Fibroblast of upper back skin (primary cell): Measurements from ENCODE around the gene GALNT16.

Experiments used
- DNase-seq: peaks from one replicate; pipeline ENCODE4 v3.0.0-alpha.2; 2013

GALNT16 gene

DNA sequence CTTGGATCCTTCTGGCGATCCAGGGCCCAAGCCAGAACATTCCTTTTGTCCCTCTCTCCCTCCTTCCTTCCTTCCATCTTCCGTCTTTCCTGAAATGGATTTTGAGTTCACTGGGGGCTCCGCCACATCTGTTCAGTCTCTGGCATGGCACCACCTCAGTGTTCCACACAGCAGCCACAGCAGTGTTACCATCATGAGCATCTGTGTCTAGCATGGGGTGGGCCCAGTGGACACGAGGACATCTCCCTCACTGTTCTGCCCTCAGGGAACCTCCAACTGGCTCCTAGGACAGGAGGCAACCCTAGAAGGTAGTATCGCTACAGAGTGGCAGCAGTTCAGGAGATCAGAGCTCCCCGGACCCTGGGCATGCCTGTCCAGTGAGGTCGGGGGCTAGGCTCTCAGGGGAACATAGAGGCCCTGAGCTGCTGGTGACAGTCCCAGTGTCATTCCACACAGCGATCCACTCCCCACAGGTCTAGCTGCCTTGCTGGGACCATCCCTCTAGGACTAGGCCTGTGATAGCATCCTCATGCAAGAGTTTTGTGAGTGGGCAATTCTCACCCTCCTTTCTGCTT, 59.0 kb downstream of the GALNT16 start:
- no peak for DNase-seq

DNA sequence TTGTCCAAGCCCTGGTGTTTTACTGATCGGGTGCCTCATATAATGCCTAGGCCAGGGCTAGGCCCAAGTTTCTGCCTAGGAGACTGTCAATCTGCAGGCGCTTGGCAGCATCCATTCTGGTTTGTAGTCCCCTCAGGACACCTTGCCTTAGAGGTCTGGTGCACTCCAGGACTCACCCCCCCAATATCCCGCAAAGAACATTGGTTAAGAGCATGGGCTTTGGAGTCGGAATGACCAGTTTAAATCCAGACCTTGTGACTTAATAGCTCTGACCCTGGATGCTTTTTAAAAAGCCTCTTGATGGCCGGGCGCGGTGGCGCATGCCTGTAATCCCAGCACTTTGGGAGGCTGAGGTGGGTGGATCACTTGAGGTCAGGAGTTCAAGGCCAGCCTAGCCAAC, 60.0 kb downstream of the GALNT16 start:
- DNase-seq: no peak

DNA sequence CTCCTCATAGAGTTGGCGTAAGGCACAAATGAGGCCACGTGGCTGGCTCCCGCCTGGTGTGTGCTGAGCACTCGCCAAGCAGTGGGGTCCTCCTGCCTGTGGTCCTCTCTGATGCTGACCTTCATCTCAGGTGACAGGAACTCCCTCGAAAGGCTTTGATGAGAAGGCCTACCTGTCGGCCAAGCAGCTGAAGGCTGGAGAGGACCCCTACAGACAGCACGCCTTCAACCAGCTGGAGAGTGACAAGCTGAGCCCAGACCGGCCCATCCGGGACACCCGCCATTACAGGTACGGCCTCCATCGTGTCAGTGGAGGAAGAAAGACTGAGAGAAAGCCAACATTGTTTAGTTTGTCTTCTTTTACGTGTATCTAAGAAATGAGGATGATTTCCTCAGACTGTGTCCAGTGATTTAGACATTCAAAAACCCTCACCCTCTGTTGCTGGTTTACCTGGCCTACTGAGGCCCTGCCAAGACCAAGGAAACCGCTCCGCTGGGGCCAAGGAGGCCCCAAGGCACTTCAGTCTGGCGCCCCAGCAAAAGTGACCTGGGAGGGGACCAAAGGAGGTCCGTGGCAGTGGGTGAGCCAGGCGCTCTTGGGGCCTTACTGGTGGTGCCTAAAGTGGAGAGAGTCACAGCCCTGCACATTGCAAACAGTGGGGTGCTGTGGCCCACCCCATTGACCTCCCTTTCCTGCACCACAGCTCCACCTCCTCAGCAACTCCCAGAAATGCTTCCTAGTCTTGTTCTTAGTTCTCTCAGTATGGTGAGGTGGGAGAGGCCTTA, 60.8 kb downstream of the GALNT16 start:
- DNase-seq: no peak

DNA sequence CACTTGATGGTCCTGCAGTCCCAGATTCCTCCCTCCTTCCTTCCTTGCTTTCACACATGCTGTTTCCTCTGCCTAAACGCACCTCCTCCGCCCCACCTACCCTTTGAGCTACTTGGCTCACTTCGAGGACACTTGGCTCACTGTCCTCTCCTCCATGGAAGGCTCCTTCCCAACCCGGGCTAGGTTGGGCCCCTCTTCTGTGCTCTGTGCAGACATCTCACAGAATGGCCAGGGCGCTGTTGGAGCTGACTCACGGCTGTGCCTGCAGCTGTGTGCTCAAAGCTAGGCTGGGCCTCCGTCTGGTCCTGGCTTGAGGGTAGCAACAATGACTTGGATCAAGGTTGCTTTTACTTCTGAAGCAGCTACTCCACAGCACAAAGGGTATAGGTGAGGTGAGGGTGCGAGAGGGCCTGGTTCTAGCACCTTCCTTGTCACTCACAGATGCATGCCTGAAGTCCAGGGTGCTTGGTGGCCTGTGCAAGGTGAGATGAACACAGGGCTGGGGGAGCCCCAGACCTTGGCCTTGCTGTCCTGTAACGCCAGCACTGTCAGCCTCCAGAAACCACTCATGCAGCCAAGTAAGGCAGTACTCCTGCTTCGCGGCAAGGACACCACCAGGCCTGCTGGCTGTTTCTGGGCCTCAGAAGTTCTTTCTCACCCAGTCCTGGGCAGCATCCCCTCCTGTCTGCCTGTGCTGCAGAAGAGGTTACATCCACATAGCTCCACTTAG, 61.8 kb downstream of the GALNT16 start:
- DNase-seq: no peak

DNA sequence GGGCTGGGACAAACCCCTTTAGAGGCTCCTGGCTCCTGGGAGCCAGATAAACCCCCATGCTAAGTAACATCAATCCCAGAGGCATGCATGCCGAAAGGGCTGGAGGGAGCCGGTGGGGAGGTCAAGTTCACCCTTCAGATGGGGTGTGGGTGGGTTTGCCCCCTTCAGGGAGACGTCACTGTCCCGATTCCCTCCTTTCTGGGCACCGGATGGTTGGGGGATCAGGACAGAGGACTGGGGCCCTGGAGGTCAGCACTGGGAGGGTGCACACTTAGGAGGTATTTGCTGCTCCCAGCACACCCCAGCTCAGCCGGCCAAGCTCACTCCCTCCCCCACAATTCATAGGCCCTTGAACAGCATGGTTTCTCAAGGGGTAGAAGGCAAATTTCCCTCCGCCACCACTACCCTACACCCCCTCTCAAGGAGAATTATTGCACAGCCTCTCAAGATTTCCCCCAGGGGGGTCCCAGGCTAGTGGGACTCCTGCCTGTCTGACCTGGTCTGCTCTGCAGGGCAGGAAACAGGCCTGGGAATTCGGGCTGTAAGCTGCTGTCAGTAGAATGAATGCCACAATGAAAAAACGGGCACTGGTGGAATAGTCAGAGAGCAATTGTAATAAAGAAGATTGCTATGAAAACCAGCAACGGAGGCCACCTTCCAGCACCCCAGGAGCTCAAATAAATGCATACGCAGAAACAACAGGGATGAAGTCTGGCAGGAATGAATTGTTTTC, 63.5 kb downstream of the GALNT16 start:
- DNase-seq: no peak

DNA sequence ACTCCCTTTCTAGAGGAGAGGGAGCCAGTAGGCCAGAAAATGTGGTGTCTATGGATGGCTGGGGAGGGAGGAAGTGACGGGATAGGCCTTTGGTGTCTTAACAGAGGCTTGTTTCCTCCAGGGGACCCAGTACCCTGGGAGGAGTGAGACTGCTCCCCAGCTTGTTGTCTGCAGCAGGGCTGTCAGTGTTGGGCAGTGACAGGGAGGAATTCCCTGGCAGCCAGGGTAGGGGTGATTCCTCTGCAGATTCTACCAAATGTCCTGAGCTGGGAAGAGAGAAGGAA, 64.0 kb downstream of the GALNT16 start:
- no peak for DNase-seq

DNA sequence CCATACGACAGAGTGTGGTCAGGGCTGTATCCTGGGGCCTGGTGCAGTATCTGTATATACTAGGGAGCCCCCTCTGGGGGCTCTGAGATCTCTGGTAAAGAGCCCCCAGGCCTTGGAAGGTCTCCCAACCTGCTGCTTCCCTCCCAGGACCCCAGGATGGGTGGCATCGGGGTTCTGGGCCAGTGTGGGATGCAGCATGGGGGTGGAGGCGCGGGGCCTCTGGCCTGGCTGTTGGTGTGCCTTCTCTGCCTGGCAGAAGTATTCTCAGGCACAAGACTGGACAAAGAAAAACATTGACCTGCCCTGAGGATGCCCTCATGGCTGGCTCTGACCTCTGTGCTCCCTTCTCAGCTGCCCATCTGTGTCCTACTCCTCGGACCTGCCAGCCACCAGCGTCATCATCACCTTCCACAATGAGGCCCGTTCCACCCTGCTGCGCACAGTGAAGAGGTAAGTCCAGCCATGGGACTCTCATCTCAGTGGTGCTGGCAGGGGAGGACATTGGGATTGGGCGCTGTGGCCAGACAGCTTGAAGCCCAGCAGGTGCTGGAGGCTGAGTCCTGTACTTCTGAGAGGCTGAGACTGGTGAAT, 64.5 kb downstream of the GALNT16 start:
- DNase-seq: no peak

DNA sequence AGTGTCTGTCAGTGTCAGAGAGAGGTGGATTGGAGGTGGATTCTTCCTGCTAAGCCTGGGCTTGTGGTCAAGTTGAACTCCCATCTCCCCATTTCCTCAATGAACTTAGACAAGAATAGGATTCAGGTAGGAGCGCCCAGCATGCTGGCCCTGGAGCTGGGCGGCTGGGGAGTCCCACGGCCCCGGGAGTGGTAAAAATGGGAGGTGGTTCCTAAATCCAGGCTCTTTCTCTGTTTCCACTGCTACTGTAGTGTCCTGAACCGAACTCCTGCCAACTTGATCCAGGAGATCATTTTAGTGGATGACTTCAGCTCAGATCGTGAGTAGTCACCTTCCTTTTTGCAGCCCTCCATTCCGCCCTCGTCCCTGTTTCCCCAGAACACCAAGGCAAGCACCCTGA, 65.1 kb downstream of the GALNT16 start:
- DNase-seq: no peak

DNA sequence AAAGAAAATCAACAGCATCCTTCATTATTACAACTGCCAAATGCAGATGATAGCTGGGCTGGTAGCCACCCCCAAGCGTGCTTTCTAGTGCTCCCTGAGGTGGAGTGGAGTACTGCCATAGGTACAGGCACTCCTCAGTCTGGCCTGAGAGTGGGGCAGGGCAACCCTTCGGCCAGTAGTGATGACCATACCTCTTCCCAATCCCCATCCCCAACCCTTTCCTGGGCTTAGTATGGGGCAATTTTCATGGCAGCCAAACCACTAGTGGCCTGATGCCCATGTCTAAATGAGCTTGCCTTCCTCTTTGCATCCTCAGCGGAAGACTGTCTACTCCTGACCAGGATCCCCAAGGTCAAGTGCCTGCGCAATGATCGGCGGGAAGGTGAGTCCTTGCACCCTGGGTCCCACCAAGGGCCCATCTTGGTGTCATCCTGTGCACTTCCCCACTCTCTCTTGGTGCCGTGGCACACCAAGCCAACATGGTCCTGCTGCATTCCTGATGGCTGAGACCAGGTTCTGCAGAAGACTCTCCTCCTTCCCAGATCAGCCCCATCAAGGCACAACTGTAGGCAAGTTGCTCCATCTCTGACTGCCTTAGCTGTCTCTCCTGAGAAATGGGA, 65.8 kb downstream of the GALNT16 start:
- DNase-seq: no peak

DNA sequence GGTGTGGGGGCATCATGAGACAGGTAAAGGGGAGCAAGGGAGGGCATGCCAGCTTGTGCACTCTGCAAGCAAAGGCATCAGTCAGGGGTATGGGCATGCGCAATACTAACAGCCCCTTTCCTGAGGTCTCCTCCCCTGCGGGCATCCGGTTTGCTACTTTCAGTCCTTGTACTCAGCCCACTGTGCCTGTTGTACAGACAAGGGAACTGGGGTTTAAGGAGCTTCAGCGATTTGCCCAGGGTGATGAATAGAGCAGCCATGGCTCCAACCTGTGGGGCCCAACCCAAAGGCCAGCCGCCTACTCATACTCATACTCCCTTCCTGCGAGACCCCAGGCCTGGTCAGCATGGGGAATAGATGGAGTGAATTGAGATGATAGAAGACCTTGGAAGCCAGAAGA, 66.7 kb downstream of the GALNT16 start:
- no peak for DNase-seq

DNA sequence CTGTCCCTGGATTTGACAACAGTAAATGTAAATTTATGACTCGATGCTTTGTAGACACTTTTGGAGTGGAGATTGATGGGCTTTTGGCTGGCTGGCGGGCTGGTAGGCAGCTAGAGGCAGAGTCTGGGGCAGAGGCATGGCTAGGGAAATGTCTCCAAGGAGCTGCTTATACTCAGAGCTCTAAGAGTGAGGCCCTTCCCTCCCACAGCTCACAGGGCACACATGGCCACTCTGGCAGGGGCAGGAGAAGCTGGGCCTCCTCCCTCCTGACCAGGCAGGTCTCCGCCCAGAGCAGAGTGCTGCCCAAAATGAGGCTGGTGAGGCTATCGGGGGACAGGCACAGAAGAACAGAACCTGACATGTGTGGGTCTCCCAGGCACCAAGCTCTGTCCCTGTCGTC, 67.5 kb downstream of the GALNT16 start:
- no peak for DNase-seq

DNA sequence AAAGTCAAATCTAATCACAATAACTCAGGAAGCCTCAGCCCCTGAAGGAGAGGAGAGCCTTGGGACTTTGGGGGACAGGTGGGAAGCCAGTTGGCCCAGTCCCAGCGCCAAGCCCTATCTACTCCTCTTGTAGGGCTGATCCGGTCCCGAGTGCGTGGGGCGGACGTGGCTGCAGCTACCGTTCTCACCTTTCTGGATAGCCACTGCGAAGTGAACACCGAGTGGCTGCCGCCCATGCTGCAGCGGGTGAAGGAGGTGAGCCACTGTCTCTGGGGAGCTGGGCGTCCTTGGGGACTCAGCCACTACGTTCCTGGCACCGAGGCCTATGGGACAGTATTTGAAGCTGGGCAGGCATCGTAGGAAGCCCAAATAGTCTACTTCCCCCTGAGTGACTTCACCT, 68.4 kb downstream of the GALNT16 start:
- no peak for DNase-seq

DNA sequence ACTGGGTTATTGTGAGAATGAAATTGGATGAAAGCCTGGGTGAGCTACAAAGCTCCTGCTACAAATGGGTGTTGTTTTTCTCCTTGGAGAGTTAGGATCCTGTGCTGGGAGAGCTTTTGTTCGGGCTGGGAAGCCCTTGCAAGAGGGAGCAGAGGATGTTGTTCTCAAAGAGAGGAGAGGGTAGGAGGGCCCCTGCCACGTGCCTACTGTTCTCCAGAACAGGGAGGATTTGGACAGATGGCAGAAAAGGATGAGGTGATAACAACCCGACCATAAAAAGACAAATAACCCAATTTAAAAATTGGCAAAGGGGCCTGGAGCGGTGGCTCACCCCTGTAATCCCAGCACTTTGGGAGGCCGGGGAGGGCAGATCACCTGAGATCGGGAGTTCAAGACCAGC, 68.8 kb downstream of the GALNT16 start:
- DNase-seq: no peak

DNA sequence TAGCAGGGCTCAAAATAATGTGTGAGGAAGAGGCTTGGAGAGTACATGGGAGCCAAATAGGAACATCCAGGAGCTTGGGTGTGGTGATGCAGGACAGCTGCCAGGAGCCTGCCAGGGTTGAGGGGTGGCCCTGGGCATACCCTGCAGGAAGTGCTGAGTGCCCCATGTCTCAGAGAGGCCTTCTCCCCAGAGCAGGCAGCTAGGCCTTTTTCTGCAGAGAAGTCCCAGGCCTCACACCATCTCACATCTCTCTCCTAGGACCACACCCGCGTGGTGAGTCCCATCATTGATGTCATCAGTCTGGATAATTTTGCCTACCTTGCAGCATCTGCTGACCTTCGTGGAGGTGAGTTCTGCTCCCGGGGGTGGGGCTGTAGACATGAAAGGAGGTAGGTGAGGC, 71.2 kb downstream of the GALNT16 start:
- no peak for DNase-seq

DNA sequence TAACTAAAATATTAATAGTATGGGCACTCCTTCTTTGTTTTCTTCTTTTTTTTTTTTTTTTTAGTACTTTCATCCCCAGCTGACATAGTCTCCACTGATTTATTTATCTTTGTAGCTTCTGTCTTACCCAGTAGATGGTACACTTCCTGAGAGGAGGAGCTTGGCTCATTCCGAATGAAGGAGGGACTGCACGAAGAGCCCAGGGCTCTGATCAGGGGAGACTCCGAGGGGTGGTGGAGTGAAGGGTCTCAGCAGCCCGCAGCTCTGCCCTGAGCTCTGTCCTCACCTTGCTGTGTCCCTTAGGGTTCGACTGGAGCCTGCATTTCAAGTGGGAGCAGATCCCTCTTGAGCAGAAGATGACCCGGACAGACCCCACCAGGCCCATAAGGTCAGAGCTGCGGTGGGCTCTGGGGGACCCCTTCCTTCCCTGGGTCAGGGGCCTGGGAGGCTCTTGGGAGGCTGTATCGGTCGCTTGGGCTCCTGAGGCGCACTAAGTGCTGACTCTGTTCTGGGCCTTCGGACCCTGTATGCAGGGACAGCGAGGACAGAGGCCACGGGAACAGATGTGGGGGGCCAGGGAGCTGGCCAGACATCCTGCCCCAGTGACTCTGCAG, 72.9 kb downstream of the GALNT16 start:
- DNase-seq: no peak

DNA sequence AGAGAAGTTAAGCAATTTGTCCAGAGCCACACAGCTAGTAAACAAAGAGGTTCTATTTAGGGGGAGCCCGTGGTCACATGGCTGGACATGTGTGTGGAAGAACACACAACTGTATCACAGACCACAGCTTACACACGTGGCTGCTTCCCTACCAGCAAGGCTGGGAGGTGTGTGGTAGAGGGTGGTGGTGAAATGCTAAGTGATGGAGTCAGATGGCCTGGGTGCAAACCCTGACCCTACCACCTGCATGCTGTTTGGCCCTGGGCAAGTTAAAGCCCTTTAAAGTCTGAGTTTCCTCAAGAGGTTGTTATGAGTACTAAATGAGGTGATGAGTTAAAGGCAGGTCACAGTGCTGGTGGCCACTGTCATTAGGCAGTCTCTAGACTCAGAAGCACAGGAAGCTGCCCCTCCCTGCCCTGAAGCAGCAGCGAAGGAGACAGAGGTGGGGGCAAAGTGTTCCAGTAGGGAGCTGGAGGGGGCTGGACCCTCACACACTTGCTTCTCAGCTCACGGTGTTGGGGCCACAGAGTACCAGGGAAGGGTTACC, 73.9 kb downstream of the GALNT16 start:
- no peak for DNase-seq

DNA sequence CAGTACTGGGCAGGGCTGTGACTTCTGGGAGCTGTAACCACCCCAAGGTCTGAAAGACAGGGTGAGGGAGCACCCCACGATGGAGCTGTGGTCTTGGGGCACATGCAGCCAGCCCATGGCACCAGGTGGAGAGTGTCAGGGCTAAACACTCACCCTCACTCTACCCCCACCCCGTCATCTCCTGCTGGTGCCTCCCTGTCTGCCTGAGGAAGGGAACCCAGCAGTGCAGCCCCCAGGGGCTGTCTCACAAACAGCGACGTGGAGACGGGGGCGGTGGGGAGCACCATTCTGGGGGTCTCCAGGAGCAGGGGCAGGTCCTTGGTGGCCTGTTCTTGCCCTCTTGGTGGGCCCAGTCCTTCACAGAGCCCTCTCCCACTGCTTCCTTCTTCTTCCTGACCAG, 74.6 kb downstream of the GALNT16 start:
- DNase-seq: no peak

DNA sequence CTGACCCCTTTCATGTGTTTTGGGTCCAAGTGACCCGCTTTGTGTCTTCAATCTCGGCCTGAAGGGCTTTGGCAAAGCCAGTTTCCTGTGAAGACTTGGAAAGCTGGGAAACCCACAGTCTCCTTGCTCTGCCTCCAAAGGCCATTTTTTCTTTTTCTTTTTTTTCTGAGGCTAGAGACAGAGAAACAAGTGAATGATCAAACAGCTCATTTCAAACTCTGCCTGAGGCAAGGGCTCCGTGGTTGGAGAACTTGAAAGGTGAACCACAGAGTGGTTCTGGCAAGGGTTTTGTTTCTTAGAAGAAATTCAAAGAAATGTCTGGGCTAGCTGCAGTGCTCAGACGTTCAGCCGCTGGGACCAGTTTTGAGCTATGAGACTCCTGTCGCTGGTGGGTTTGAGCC, 75.4 kb downstream of the GALNT16 start:
- DNase-seq: peak; percentile 4

DNA sequence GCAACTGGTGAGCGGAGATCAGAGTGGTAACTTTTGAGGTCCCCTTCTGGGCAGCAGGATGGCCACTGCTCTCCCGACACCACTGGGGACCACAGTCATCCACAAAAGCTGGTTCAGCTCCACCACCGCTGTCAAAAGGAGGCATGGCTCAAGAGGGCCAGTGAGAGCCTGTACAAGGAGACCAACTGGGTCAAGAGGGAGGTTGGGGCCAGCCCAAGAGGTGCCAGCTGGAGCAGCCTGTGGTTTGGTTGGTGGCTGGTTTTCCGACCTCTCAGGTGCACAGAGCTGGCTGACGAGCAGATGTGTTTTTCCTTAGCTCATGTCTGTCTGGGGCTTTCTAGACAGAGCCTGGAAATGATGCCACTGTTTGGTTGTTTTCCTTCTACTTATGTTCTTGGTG, 78.0 kb downstream of the GALNT16 start:
- no peak for DNase-seq

DNA sequence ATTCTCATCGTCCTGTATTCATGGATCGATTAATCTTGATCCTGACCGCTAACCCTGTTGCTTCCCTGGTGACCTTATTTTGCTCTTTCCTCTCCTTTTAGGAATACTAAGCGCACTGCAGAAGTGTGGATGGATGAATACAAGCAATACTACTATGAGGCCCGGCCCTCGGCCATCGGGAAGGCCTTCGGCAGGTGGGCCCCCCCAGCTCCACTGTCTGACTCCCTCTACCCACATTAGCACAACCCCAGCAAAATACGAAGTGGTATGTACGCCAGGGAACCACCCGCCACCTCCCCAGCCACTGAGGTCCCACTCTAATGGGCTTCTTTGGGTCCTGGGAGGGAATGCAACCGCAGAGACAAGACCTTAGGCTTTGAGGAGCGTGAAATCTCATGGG, 79.5 kb downstream of the GALNT16 start:
- DNase-seq: no peak

DNA sequence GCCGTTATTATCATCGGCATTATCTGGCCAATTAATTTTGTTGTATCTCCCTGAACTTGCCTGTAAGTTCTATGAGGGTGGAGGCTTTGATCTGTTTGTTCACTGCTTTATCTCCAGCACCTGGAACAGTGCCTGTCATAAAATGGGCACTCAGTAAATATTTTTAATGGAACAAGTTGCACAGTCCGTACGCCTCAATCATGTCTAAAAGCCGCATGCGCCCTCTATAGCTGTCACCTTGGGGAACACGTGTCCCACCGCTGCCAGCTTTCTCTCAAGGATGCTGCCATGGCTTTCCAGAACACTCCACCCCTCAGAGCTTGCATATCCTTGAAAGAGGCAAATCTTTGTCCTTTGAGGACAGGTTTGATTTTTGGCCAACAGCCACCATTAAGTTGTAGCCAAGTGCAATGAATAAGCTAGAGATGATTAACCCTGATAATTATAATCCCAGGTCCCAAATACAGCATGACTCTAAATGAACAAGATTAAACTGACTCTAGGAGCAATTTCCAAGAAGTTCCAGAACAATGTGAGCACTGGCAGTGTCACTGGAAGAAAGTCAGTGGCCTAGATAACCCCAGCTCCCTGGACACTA, 83.1 kb downstream of the GALNT16 start:
- DNase-seq: no peak

DNA sequence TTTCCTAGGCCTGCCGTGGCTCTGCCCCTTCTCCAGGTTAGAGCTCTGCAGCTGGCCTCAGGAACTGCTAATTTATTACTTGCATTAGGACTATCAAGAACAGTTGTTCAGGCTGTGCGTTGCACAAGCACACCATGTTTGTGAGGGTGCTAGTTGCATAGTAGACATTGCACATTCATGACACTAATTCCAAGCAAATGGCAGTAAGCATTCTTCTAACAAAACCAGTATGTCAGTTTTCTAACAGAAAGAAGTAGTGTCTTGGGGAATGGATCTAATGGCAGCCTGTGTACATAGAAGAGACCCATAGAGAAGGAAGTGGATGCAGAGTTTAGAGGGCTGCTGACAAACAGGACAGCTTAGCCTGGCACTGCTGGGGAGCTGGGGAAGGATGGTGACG, 84.2 kb downstream of the GALNT16 start:
- DNase-seq: no peak
